Measurements from ENCODE around the gene KDM1A.

GRCh38 chr1:22995774-22996173, 23.5 kb upstream of the KDM1A start:
- TF ChIP-seq CTCF (IDR thresholded peaks at IDR 0.05 in 8 of 11, conservative IDR thresholded peaks at IDR 0.05 in 3 of 11) (no peak), POLR2A (IDR thresholded peaks at IDR 0.05) (no peak)
